SKM-1 treated with dmso at 0.1 percent for 144 hours (cell line): Measurements from ENCODE around the gene RABEP2.
"Not testable (repeated sequence)": the region's sequence is repeated elsewhere in the genome, so short reads cannot be mapped to it uniquely, and the experiment has no call there.

Source experiments
- DNase-seq: peaks from one replicate; lab custom pipeline; 2025; ENCODE audit not compliant: unreplicated experiment; lab: John Stamatoyannopoulos, UW

RABEP2 gene

GRCh38 chr16:28932339-28933141 lies 7.5 kb upstream of the RABEP2 start:
- DNase-seq, result no peak

GRCh38 chr16:28931801-28932225 lies 6.8 kb upstream of the RABEP2 start, which contains the start of gene CD19:
Gene CD19 (plus strand): TSS chr16:28931971. CDS start chr16:28932001, 30 bp downstream.
- no peak for DNase-seq

DNA sequence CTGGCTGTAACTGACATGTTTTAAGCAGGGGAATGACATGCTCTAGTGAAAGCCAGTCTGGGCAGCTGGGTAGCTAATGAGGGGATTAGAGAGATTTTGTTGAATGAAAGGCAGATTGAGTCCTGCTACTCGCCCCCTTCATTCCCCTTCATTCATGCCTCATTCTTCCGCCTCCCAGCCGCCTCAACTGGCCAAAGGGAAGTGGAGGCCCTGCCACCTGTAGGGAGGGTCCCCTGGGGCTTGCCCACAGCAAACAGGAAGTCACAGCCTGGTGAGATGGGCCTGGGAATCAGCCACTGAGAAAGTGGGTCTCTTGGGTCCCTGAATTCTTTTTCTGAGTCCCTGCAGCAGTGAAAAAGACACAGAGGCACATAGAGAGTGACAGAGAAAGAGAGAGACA lies 5.6 kb upstream of the RABEP2 start:
- peak; percentile 37 for DNase-seq

DNA sequence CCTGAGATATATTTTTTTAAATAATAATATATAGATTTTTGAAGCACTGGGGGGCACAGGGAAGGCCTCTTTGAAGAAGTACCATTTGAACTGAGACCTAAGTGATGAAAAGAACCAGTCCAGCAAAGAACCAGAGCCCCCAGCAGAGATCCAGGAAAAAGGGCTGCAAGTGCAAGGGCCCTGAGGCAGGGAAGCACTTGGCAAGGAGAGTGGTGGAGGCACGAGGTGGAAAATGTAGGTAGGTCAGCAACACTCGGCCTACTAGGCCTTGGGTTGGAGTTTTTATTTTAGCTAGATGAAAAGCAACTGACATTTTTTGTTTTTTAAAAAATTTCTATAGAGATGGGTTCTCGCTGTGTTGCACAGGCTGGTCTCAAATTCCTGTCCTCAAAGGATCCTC lies 5.2 kb upstream of the RABEP2 start:
- no peak for DNase-seq

DNA sequence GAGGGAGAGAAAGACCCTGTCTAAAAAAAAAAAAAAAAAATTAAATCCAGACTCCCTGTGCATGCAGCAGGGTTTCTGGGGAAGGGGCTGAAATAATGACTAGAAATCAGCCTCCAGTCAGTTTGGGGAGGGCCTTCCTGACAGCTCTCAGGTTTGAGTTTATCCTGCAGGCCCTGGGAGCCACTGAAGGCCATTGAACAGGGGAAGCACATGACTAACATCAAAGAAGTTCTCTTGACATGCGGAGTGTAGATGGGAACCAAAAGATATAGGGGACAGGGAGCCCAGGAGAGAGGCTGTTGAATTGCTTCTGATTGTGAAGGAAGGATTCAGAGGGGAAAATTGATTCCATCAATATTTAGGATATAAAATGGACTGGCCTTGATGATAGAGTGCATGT lies 2.8 kb upstream of the RABEP2 start:
- no peak for DNase-seq

- DNase-seq, result not testable (repeated sequence)
Measured at GRCh38 chr16:28926284-28926683, 1.2 kb upstream of the RABEP2 start.

DNA sequence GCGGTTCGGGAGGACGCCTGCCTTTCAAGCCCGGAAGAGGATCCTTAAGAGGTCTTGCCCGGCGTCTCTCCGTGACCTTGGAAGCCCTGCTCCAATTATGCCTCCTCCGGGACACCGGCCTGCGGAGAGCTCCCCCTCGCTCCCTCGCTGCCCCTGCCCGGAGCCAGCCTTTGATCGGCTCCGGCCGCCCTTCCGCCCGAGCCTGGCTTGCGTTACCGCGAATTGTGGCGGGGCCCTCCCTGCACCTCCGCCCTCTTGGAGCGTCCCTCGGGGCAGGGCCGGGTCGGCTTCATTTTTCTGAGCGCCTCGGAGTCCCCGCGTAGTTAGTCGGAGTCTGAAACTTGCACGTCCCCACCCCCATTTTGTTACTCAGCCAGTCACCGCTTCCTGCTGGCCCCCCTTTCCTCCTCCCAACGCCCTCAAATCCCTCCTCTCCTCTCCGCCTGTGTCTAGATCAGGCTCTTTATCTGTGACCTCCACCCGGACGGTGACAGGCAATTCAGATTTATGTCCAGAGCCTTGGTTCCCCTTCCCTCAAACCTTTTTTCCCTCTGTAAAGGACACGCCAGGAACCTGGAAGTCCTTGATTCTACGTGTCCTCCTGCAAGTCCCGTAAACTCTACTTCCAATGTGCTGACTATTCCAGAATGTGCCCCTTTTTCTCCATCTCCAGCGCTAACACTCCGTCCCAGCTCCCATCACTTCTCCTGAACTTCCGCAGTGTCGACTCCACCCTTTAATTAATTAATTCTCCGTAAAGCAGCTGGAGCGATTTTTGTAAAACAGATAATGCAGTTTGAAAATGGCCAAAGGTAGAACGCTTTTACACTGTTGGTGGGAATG lies 569 bp upstream of the RABEP2 start:
- DNase-seq, result peak; percentile 70

GRCh38 chr16:28924399-28924761 lies 658 bp downstream of the RABEP2 start:
- DNase-seq, result no peak

DNA sequence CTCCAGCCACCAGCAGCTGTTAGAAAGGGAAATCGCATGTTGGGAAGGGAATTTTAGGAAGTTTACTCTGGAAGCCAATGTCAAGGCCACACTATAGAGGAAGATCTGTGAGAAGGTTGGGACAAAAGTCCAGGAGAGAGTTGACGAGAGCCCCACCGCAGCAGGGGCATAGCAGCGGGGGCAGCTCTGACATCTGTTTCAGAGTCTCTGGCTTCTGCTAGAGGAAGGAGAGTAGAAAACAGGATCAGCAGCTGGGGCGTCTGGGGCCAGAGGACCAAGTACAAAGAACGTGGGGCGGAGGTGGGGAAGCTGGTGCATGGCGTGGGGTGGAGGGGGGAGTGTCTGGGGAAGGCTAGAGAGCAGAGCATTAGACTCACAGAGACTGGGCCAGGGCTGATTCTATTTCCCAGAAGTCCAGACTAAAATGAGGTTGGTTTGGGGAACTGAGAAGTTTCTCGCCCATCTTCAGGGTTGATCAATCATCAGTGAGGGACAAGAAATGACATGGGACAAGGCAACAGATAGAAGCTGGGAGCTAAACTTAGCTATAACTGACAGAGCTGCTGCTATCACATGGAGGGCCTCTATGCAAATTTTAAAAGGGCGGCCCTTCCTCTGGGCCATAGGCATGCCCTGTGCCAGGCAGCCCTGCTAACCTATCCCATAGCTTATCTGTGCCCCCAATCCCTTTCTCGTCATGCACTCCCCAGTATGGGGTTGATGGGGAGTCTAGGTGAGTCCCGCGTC lies 1.2 kb downstream of the RABEP2 start:
- DNase-seq, result no peak

- DNase-seq, result no peak
Measured at GRCh38 chr16:28923231-28923587, 1.8 kb downstream of the RABEP2 start.

GRCh38 chr16:28918698-28919097 lies 6.3 kb downstream of the RABEP2 start:
- no peak for DNase-seq

DNA sequence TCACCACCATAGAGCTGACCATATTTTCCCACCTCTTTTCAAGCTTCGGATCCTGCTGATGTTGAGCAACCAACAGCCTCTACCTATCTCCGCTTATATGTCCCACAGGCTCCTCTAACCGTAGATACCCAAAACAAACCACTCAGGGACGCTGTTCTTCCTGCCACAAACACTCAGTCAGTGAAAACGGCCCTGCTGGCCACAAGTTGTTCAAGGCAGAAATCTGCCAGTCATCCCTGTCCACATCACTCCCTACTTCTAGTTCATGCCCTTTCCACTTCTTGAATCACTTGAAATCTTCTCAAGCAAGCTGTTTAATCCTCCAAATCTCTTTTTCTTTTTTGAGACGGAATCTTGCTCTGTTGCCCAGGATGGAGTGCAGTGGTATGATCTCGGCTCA lies 7.9 kb downstream of the RABEP2 start:
- DNase-seq, result no peak

- no peak for DNase-seq
Measured at GRCh38 chr16:28915181-28915580, 9.9 kb downstream of the RABEP2 start.

- no peak for DNase-seq
Measured at GRCh38 chr16:28913946-28914724, 10.9 kb downstream of the RABEP2 start.

GRCh38 chr16:28912558-28912957 lies 12.5 kb downstream of the RABEP2 start:
- no peak for DNase-seq

GRCh38 chr16:28910086-28911031 lies 14.7 kb downstream of the RABEP2 start:
- DNase-seq, result no peak

GRCh38 chr16:28905800-28906372 lies 19.2 kb downstream of the RABEP2 start:
- no peak for DNase-seq

DNA sequence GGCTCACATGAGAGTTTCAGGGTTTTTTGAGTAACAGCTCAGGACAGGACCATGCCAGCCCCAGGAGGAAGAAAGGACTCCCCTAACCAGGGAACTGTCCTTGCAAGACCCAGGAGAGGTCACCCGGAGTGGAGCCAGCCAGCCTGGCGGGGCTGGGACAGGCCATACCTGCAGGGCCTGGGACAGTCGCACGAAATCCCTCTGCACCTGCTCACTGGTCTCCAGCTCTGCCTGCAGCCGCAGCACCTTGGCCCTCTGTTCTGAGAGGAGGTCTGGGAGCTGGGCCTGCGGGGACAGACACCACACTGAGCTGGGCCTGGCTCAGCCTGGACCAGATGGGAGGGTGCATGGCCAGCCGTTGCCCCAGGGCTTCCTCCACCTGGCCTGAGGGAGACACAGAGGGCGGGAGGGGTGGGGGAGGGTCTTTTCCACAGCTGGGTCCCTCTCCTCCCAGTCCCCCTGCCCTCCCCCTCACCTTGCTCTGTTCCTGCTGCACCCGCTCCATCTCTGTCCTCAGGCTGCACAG lies 19.7 kb downstream of the RABEP2 start:
- no peak for DNase-seq

GRCh38 chr16:28904828-28905227 lies 20.2 kb downstream of the RABEP2 start:
- DNase-seq, result no peak
